Ovary (tissue), 9 donors: ENCODE results near the gene TRPV3. TPM values are rescaled to one million over a fixed set of nuclear protein-coding genes. Genes with fewer than 3 reads are reported as not detected.

Source experiments
- DNase-seq, 5 donors: peaks; one replicate each; pipeline ENCODE4 v3.0.0-alpha.2; 2019 to 2020
- H3K27ac ChIP-seq, 2 donors: fragments of 200-600 bp; one replicate each; pipeline versions ENCODE4 v1.5.1 to v1.8.0; 2019 to 2022
- H3K27me3 ChIP-seq: fragments of 200-600 bp; one replicate; pipeline ENCODE4 v1.8.0; 2022
- H3K36me3 ChIP-seq: fragments of 200-600 bp; sonication (generic); one replicate; pipeline ENCODE4 v1.5.1; 2019
- H3K4me1 ChIP-seq: one replicate; pipeline ENCODE4 v1.8.1; 2013; ENCODE audit warnings: mild to moderate bottlenecking, moderate library complexity; ENCODE audit not compliant: insufficient read depth
- H3K4me3 ChIP-seq: fragments of 200-600 bp; sonication (generic); one replicate; pipeline ENCODE4 v1.5.1; 2017
- H3K9me3 ChIP-seq, 2 donors: fragments of 200-600 bp in 1 of 2; sonication (generic) in 1 of 2; one replicate each; pipeline versions ENCODE4 v1.5.1 to v1.8.1; 2013 to 2019; ENCODE audit warnings: mild to moderate bottlenecking in 1 of 2, moderate library complexity in 1 of 2
- CTCF ChIP-seq, 3 donors: fragments of 450-650 bp in 2 of 3; fragments of 200-600 bp in 1 of 3; IDR thresholded peaks; one replicate each; pipeline versions ENCODE4 v1.5.1 to v1.8.0; 2016 to 2022; ENCODE audit warnings: antibody characterized with exemption in 3 of 3, mild to moderate bottlenecking in 1 of 3
- EP300 ChIP-seq: sonication (generic); formaldehyde crosslinking; IDR thresholded peaks from one replicate; pipeline ENCODE4 v1.6.1; 2017; ENCODE audit warnings: antibody characterized with exemption
- POLR2A ChIP-seq: fragments of 450-650 bp; IDR thresholded peaks from one replicate; pipeline ENCODE4 v1.6.1; 2017; ENCODE audit warnings: antibody characterized with exemption, mild to moderate bottlenecking, moderate library complexity
- WGBS, 3 donors: extraction: QIAGEN DNeasy Blood & Tissue Kit in 1 of 3; methylation state at CpG; one replicate each; pipeline versions ENCODE4 v1.1.5 to v1.1.7; 2013 to 2017; 5-methylcytosine and 5-hydroxymethylcytosine counted together
- intact Hi-C, 4 donors: fragments of 100-400 bp; cut with DNase I; formaldehyde crosslinking; loops; one replicate each; pipeline versions ENCODE4 v1.11.0 to v1.15.1; 2022 to 2023
- polyA plus RNA-seq, 2 donors: library from polyadenylated mRNA; stranded (reverse); fragments of 200-250 nt in 1 of 2; fragments of 350-450 nt in 1 of 2; fragmentation: Illumina TruSeq in 1 of 2; extraction: RNeasy Lipid Tissue Mini Kit (QIAGEN cat#74804) in 1 of 2; gene quantifications; one replicate each; pipeline ENCODE4 v1.2.3, GENCODE V29; 2013 to 2014
- total RNA-seq, 7 donors: library from RNA; depleted of rRNA in 2 of 7; stranded (reverse); fragments of >200 nt in 2 of 7; fragmentation: NEBNext Ultra II Directional in 3 of 7; extraction: Animal tissue kit (Norgen Biotek cat#: 25700) in 3 of 7; gene quantifications; one replicate each; pipeline versions ENCODE4 v1.1.0 to v1.2.4, GENCODE V29; 2016 to 2023
- donor health status: DM: no; HTN: no; CAD: no; lungs with moderate emphysema.
- donor health status: DM: no; HTN: no; CAD: no.
- donor health status: Bipolar disorder and iron deficiency.
- donor health status: DM: yes; HTN: yes; CAD: no.
- donor health status: DM: no; HTN: no; CAD: no.
- donor health status: DM: yes; HTN: yes; CAD: no.

Gene TRPV3
- total and polyA plus RNA-seq, 9 donors = 0.12 to 5.8 (median 1.9) TPM

GRCh38 chr17:3590231-3590630, 32.6 kb upstream of the TRPV3 start:
- DNase-seq = no peak

GRCh38 chr17:3589784-3590183, 32.2 kb upstream of the TRPV3 start:
- Histone ChIP-seq H3K4me1 (no peaks in the 10 kb centered on the region), H3K27ac (no peak overlapping the region), H3K27me3 (no peaks in the 10 kb centered on the region), H3K36me3 (no peaks in the 10 kb centered on the region), H3K9me3 (no peaks in the 10 kb centered on the region), H3K4me3 (no peak overlapping the region)
- no peak for DNase-seq
- TF ChIP-seq EP300 (no peak), POLR2A (no peak), CTCF (IDR thresholded peaks at IDR 0.05) (no peak)
- 95 to 97% (median 95%) methylated on average over 22 of the region's 22 CpGs for WGBS, 3 donors
- intact Hi-C loops = no loop called here

More at GRCh38 chr17:3590231-3590630, 32.6 kb upstream of the TRPV3 start:
- 93 to 97% (median 96%) methylated on average over 15 of the region's 15 CpGs for WGBS, 3 donors
- intact Hi-C loops = no loop called here
- no peak overlapping the region for H3K27ac ChIP-seq
- no peaks in the 10 kb centered on the region for H3K36me3 ChIP-seq
- no peaks in the 10 kb centered on the region for H3K9me3 ChIP-seq
- no peaks in the 10 kb centered on the region for H3K27me3 ChIP-seq
- H3K4me3 ChIP-seq = no peak overlapping the region
- H3K4me1 ChIP-seq = no peaks in the 10 kb centered on the region
- TF ChIP-seq EP300 (no peak), CTCF (IDR thresholded peaks at IDR 0.05) (no peak), POLR2A (no peak)

GRCh38 chr17:3585826-3586225, 28.2 kb upstream of the TRPV3 start:
- H3K36me3 ChIP-seq = no peaks in the 10 kb centered on the region
- 89 to 93% (median 92%) methylated on average over 15 to 17 of the region's 17 CpGs for WGBS, 3 donors

GRCh38 chr17:3583456-3583855, 25.8 kb upstream of the TRPV3 start:
- no peaks in the 10 kb centered on the region for H3K27me3 ChIP-seq
- H3K9me3 ChIP-seq = no peaks in the 10 kb centered on the region
- 86 to 93% (median 93%) methylated on average over 9 of the region's 9 CpGs for WGBS, 3 donors
- no peak overlapping the region for H3K27ac ChIP-seq
- no peak overlapping the region for H3K4me3 ChIP-seq
- H3K36me3 ChIP-seq = no peaks in the 10 kb centered on the region
- DNase-seq = no peak
- TF ChIP-seq EP300 (no peak), POLR2A (no peak), CTCF (IDR thresholded peaks at IDR 0.05) (no peak)
- no peaks in the 10 kb centered on the region for H3K4me1 ChIP-seq
- intact Hi-C loops = no loop called here

More at GRCh38 chr17:3585826-3586225, 28.2 kb upstream of the TRPV3 start:
- H3K27me3 ChIP-seq = no peaks in the 10 kb centered on the region
- TF ChIP-seq POLR2A (no peak), CTCF (IDR thresholded peaks at IDR 0.05) (no peak), EP300 (no peak)
- H3K9me3 ChIP-seq = no peaks in the 10 kb centered on the region
- no peak for DNase-seq
- no peak overlapping the region for H3K4me3 ChIP-seq
- H3K27ac ChIP-seq = no peak overlapping the region
- intact Hi-C loops = no loop called here
- no peaks in the 10 kb centered on the region for H3K4me1 ChIP-seq
